Esophagus squamous epithelium (tissue), 5 donors: ENCODE data around the gene FNDC3A. TPM values are rescaled to one million over a fixed set of nuclear protein-coding genes. Genes with fewer than 3 reads are reported as not detected.

ENCODE experiments used
- DNase-seq: peaks from one replicate; lab custom pipeline; 2025; lab: John Stamatoyannopoulos, UW
- H3K27ac ChIP-seq, 4 donors: fragments of 200-600 bp; sonication (generic); one replicate each; pipeline ENCODE4 v1.5.1; 2016 to 2019; ENCODE audit warnings: mild to moderate bottlenecking in 1 of 4
- H3K27me3 ChIP-seq, 4 donors: fragments of 200-600 bp; sonication (generic); 1 replicate in 3 of 4; 2 replicates in 1 of 4; pipeline versions ENCODE4 v1.5.1 to v1.6.0; 2017 to 2021; ENCODE audit warnings: antibody characterized with exemption in 1 of 4
- H3K36me3 ChIP-seq, 3 donors: fragments of 200-600 bp; sonication (generic); one replicate each; pipeline ENCODE4 v1.5.1; 2016 to 2019
- H3K4me1 ChIP-seq, 3 donors: fragments of 200-600 bp; sonication (generic); one replicate each; pipeline ENCODE4 v1.5.1; 2017 to 2019
- H3K4me3 ChIP-seq, 4 donors: fragments of 200-600 bp; sonication (generic); 1 replicate in 3 of 4; 2 replicates in 1 of 4; pipeline ENCODE4 v1.5.1; 2016 to 2019; ENCODE audit warnings: mild to moderate bottlenecking in 2 of 4, moderate library complexity in 1 of 4
- H3K9me3 ChIP-seq, 3 donors: fragments of 200-600 bp; sonication (generic); one replicate each; pipeline ENCODE4 v1.5.1; 2016 to 2019
- POLR2A ChIP-seq, 4 donors: fragments of 450-650 bp; IDR thresholded peaks; one replicate each; pipeline ENCODE4 v1.6.1; 2017; ENCODE audit warnings: antibody characterized with exemption in 4 of 4, mild to moderate bottlenecking in 4 of 4, moderate library complexity in 3 of 4
- WGBS, 2 donors: methylation state at CpG; one replicate each; pipeline ENCODE4 v1.1.5; 2018; 5-methylcytosine and 5-hydroxymethylcytosine counted together
- intact Hi-C: fragments of 100-400 bp; cut with DNase I; formaldehyde crosslinking; loops from one replicate; pipeline ENCODE4 v1.15.0; 2022
- total RNA-seq, 4 donors: library from RNA; depleted of rRNA; stranded (reverse); fragments of >200 nt; gene quantifications; one replicate each; pipeline ENCODE4 v1.1.0, GENCODE V29; 2016
- TF ChIP-seq, protein P1 (sequence below), 6 experiments: fragments of 450-650 bp in 4 of 6; fragments of 200-600 bp in 2 of 6; sonication (generic) in 2 of 6; IDR thresholded peaks; one replicate each; pipeline ENCODE4 v1.5.1; 2016 to 2019; ENCODE audit warnings: antibody characterized with exemption in 6 of 6, mild to moderate bottlenecking in 4 of 6, moderate library complexity in 4 of 6
- donor health status: DM: yes; HTN: yes; CAD: no.

Gene FNDC3A
- total RNA-seq, 4 donors from 2014 or later: 10.0 to 29.8 (median 19.5) TPM

DNA sequence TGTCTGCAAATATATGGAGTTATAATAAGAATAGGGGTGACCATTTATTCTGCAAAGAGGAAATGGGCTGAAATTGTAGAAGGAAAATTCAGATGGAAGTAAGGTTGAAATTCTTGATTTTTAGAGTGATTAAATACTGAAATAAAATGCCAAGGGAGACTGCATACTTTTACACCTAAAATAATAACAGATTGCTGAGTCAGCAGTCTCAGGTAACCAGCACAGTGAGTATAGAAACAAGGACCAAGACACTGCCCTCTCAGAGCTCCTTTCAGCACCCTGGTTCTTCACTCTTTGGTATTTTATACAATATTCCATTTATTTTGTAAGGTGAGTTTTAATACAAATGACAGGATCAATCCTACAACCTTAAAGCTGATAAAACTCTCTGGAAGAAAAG lies 195.6 kb downstream of the FNDC3A start:
- Histone ChIP-seq H3K4me1 (no peaks in the 10 kb centered on the region), H3K36me3 (peaks cover 0 to 87% (median 0%) of the 10 kb centered on the region in 3 donors), H3K27ac (no peak overlapping the region), H3K27me3 (no peaks in the 10 kb centered on the region), H3K9me3 (no peaks in the 10 kb centered on the region), H3K4me3 (no peak overlapping the region)
- DNase-seq: no peak
- intact Hi-C loops: no loop called here
- TF ChIP-seq, protein P1, sequence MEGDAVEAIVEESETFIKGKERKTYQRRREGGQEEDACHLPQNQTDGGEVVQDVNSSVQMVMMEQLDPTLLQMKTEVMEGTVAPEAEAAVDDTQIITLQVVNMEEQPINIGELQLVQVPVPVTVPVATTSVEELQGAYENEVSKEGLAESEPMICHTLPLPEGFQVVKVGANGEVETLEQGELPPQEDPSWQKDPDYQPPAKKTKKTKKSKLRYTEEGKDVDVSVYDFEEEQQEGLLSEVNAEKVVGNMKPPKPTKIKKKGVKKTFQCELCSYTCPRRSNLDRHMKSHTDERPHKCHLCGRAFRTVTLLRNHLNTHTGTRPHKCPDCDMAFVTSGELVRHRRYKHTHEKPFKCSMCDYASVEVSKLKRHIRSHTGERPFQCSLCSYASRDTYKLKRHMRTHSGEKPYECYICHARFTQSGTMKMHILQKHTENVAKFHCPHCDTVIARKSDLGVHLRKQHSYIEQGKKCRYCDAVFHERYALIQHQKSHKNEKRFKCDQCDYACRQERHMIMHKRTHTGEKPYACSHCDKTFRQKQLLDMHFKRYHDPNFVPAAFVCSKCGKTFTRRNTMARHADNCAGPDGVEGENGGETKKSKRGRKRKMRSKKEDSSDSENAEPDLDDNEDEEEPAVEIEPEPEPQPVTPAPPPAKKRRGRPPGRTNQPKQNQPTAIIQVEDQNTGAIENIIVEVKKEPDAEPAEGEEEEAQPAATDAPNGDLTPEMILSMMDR (IDR thresholded peaks at IDR 0.05): no peak
- TF ChIP-seq POLR2A (IDR thresholded peaks at IDR 0.05): no peak

DNA sequence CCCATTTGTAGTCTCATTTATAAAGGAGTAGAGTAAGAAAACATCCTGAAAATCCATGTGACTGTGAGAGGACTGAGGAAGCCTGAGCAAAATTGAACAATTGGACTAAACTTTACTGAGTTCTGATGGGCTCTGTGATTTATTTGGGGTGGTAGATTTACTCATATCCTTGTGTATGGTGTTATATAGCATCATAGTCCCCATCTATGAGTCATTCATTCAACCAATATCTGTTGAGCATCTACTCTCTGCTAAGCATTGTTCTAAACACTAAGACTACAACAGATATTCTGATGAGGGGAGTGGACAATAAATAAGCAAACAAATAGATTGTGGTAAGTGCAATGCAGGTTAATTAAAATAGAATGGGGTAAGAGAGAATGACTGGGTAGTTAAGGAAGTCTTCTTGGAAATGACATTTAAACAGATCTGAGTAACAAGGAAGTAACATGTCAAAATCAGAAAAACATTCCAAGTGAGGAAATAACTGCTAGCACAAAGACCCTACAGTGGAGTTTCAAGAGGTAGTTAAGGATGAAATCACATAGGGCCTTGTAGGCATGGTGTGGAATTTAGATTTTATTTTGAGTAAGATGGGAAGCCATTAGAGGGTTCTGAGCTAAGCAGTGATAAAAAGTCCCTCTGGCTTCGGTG lies 208.1 kb downstream of the FNDC3A start:
- intact Hi-C loops: no loop called here
- no peak for DNase-seq
- H3K36me3 ChIP-seq: peaks cover 0 to 89% (median 3%) of the 10 kb centered on the region in 3 donors
- 77 to 90% methylated on average over 1 of the region's 1 CpG for WGBS, 2 donors
- no peak for TF ChIP-seq POLR2A (IDR thresholded peaks at IDR 0.05)
- TF ChIP-seq, protein P1 (IDR thresholded peaks at IDR 0.05): no peak
- H3K27ac ChIP-seq: no peak overlapping the region
- no peaks in the 10 kb centered on the region for H3K9me3 ChIP-seq
- H3K27me3 ChIP-seq: no peaks in the 10 kb centered on the region
- H3K4me1 ChIP-seq: no peaks in the 10 kb centered on the region
- no peak overlapping the region for H3K4me3 ChIP-seq

DNA sequence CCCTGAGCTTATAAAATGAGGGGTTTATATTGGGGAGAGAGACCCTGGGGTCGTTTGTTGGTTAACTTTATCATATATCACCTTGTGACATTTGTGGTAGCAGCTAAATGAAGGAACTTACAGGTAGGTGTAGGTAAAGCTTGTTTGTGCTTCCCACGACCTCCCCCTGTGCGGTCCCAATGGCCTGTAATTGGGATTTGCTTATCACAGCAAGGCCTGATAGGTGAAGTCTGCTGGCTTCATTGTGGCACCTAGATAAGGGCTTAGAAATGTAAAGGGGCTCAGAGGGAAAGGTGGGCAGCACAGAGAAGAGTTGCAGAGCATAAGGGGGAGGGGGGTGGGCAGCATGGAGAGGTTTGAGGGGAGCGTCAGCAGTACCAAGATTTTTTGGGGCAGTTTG lies 208.9 kb downstream of the FNDC3A start:
- intact Hi-C loops: no loop called here
- TF ChIP-seq, protein P1 (IDR thresholded peaks at IDR 0.05): no peak
- no peak for TF ChIP-seq POLR2A (IDR thresholded peaks at IDR 0.05)
- H3K27me3 ChIP-seq: no peaks in the 10 kb centered on the region
- 65 to 70% methylated on average over 4 of the region's 4 CpGs for WGBS, 2 donors
- H3K27ac ChIP-seq: no peak overlapping the region
- H3K4me1 ChIP-seq: no peaks in the 10 kb centered on the region
- H3K4me3 ChIP-seq: no peak overlapping the region
- no peak for DNase-seq
- peaks cover 0 to 89% (median 3%) of the 10 kb centered on the region in 3 donors for H3K36me3 ChIP-seq
- H3K9me3 ChIP-seq: no peaks in the 10 kb centered on the region

DNA sequence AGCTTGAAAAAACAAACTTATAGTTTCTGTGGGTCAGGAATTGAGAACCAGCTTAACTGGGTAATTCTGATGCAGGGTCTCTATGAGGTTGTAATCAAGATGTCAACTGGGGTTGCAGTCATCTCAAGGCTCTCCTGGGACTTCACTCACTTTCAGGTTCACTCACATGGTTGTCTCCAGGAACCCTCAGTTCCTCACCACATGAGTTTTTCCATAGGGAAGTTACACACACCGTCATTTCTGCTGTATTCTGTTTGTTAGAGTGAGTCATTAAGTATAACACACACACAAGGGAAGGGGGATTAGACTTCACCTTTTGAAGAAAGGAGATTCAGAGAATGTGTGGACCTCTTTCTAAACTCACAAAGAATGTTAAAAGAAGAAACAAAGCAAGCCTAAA lies 209.6 kb downstream of the FNDC3A start:
- WGBS, 2 donors: 27 to 33% methylated on average over 1 of the region's 1 CpG
- no peak overlapping the region for H3K27ac ChIP-seq

DNA sequence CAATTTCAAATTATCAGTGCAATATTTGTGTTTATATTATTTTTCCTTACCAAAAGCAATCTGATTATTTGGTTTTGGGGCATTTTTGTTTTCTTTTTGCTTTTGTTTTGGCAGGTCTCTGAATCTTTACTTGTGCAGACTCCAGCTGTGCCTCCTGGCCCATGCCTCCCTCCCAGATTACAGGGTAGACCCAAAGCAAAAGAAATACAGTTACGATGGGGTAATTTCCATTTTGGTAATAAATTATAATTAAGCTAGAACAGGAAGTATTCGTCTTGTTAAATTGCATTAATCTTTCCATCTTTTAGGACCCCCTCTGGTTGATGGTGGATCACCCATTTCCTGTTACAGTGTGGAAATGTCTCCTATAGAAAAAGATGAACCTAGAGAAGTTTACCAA lies 215.2 kb downstream of the FNDC3A start:
- intact Hi-C loops: no loop called here
- no peak for TF ChIP-seq POLR2A (IDR thresholded peaks at IDR 0.05)
- TF ChIP-seq, protein P1 (IDR thresholded peaks at IDR 0.05): no peak
- H3K9me3 ChIP-seq: no peaks in the 10 kb centered on the region
- no peaks in the 10 kb centered on the region for H3K4me1 ChIP-seq
- peaks cover 0 to 98% (median 11%) of the 10 kb centered on the region in 3 donors for H3K36me3 ChIP-seq
- 75 to 96% methylated on average over 2 of the region's 2 CpGs for WGBS, 2 donors
- no peaks in the 10 kb centered on the region for H3K27me3 ChIP-seq
- no peak for DNase-seq
- no peak overlapping the region for H3K4me3 ChIP-seq
- no peak overlapping the region for H3K27ac ChIP-seq

More for the DNA sequence above, 209.6 kb downstream of the FNDC3A start:
- DNase-seq: no peak
- no peaks in the 10 kb centered on the region for H3K9me3 ChIP-seq
- intact Hi-C loops: no loop called here
- TF ChIP-seq POLR2A (IDR thresholded peaks at IDR 0.05): no peak
- no peak overlapping the region for H3K4me3 ChIP-seq
- H3K4me1 ChIP-seq: no peaks in the 10 kb centered on the region
- peaks cover 0 to 91% (median 3%) of the 10 kb centered on the region in 3 donors for H3K36me3 ChIP-seq
- H3K27me3 ChIP-seq: no peaks in the 10 kb centered on the region
